ENCODE measurements around the gene RAB11B.
"Not testable (repeated sequence)": the region's sequence is repeated elsewhere in the genome, so short reads cannot be mapped to it uniquely, and the experiment has no call there.

The RAB11B gene

DNA sequence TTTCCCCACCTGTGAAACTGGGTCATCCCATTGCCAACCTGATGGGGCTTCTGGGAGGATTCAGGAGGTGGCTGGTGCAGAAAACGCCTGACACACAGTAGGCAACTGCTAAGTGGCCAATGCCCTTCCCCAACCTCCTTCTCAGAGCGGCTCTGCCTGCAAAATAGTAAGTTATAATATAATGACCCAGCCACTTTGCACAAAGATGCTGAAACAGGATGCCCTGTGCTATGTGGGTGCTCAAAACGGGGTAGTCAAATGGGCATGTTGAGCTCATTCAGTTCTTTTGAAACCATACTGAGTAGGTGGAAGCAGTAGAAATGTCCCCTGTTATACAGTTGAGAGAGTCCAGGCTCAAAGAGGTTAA is 23.5 kb downstream of the RAB11B start:
- no peak for DNase-seq (ENCODE audit: low read depth)
- H3K4me3 ChIP-seq (ENCODE audit: low read depth, low read length): peak overlapping the region; percentile 69
- TF ChIP-seq, protein P1, sequence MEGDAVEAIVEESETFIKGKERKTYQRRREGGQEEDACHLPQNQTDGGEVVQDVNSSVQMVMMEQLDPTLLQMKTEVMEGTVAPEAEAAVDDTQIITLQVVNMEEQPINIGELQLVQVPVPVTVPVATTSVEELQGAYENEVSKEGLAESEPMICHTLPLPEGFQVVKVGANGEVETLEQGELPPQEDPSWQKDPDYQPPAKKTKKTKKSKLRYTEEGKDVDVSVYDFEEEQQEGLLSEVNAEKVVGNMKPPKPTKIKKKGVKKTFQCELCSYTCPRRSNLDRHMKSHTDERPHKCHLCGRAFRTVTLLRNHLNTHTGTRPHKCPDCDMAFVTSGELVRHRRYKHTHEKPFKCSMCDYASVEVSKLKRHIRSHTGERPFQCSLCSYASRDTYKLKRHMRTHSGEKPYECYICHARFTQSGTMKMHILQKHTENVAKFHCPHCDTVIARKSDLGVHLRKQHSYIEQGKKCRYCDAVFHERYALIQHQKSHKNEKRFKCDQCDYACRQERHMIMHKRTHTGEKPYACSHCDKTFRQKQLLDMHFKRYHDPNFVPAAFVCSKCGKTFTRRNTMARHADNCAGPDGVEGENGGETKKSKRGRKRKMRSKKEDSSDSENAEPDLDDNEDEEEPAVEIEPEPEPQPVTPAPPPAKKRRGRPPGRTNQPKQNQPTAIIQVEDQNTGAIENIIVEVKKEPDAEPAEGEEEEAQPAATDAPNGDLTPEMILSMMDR (IDR thresholded peaks at IDR 0.05; ENCODE audit: control insufficient read depth, extremely low read depth, insufficient read depth): no peak

DNA sequence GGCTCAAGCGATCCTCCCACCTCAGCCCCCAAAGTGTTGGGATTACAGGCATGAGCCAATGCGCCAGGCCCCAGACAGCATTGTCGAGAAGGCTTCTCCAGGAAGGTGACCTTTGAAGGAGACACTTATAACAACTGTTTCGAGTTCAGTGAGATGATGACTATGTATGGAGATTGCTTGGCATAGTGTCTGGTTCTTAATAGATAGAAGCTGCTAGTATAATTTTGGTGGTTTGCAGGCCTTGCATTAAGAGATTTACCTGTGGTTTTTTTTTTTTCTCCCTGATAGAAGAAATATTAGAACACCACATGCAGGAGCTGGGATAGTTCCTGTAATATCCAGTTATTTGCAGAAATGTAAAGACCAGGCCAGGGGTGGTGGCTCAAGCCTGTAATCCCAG is 26.6 kb downstream of the RAB11B start:
- TF ChIP-seq, protein P1 (IDR thresholded peaks at IDR 0.05; ENCODE audit: control insufficient read depth, extremely low read depth, insufficient read depth): no peak

DNA sequence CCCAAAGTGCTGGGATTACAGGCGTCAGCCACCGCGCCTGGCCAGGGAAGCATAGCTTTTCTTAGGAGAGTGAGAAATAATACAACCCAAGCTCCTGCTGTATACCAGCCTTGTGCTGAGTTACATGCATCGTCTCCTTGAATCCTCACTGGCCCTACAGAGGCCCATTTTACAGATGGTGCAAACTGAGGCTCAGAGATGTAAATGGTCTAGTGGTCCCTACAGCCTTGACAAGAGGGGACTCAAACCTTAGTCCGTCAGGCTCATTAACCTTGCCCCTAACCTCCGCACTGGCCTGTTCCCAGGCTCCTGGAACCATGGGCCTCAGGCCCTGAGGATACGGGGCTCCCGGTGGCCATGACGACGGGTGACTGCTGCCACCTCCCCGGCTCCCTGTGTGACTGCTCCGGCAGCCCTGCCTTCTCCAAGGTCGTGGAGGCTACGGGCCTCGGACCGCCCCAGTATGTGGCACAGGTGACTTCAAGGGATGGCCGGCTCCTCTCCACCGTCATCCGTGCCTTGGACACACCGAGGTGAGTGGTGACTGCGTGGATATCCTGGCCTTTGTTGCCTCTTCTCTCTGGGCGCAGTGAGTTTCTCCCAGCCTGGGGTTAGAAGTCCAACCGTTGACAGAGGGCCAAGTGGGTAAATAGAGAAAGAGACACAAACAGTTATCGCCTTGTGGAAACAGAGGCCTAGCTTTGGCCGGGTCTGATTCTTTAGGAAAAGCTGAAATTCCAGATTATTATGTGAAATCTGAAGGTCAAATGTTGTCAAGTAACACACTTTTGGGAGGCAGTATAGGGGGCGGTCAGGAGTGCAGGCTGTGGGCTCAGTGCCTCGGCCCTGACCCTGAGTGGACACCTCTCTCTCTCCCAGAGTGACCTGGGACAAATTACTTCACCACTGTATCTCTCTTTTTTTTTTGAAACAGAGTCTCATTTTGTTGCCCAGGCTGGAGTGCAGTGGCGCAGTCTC is 31.6 kb downstream of the RAB11B start:
- no peak for DNase-seq (ENCODE audit: low read depth)
- TF ChIP-seq, protein P1 (IDR thresholded peaks at IDR 0.05; ENCODE audit: control insufficient read depth, extremely low read depth, insufficient read depth): no peak
- no peak overlapping the region for H3K4me3 ChIP-seq (ENCODE audit: low read depth, low read length)

More for the DNA sequence above, 26.6 kb downstream of the RAB11B start:
- no peak overlapping the region for H3K4me3 ChIP-seq (ENCODE audit: low read depth, low read length)
- DNase-seq (ENCODE audit: low read depth): no peak

DNA sequence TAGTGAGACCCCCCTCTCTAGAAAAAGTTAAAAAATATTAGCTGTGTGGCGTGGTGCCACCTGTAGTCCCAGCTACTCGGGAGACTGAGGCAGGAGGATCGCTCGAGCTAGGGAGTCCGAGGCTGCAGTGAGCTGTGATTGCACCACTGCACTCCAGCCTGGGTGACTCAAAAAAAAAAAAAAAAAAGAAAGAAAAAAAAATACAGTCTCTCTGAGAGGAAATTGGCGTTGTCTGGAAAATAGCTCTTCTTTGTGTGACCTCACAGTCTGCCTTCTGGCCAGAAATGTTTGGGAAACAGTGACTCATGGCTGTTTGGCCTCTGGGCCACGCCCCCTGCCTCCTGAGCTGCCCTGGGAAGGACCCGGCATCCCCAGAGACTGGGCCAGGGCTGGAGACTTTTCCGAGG is 33.7 kb downstream of the RAB11B start:
- peak; percentile 65 for DNase-seq (ENCODE audit: low read depth)
- no peak overlapping the region for H3K4me3 ChIP-seq (ENCODE audit: low read depth, low read length)
- TF ChIP-seq, protein P1 (IDR thresholded peaks at IDR 0.05; ENCODE audit: control insufficient read depth, extremely low read depth, insufficient read depth): no peak

DNA sequence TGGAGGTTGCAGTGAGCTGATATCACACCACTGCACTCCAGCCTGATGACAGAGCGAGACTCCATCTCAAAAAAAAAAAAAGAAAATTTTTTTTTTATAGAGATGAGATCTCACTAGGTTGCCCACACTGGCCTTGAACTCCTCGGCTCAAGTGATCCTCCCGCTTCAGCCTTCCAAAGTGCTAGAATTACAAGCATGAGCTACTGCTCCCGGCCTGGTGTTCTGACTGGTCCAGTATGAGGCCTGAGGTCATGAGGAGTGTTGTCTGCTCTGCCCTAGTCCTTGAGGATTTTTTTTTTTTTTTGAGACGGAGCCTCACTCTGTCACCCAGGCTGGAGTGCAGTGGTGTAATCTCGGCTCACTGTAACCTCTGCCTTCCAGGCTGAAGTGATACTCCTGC is 35.2 kb downstream of the RAB11B start:
- not testable (repeated sequence) for DNase-seq (ENCODE audit: low read depth); H3K4me3 ChIP-seq (ENCODE audit: low read depth, low read length)

DNA sequence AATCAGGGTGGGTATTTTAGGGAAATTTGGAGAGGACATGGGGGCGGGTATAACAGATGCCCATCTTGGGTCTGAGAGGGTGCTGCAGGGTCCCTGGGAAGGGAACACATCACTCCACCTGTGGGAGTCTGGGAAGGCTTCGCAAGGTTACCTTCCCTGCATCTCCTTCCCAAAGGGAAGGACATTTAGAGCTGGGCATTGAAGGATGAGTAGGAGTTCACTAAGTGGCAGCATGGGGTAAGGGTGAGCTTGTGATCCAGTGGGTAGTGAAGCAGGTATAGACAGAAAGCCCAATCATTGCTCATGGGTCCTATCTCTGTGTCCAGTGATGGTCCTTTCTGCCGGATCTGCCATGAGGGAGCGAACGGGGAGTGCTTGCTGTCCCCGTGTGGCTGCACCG is 36.1 kb downstream of the RAB11B start:
- H3K4me3 ChIP-seq (ENCODE audit: low read depth, low read length): no peak overlapping the region
- TF ChIP-seq, protein P1 (IDR thresholded peaks at IDR 0.05; ENCODE audit: control insufficient read depth, extremely low read depth, insufficient read depth): no peak
- no peak for DNase-seq (ENCODE audit: low read depth)

DNA sequence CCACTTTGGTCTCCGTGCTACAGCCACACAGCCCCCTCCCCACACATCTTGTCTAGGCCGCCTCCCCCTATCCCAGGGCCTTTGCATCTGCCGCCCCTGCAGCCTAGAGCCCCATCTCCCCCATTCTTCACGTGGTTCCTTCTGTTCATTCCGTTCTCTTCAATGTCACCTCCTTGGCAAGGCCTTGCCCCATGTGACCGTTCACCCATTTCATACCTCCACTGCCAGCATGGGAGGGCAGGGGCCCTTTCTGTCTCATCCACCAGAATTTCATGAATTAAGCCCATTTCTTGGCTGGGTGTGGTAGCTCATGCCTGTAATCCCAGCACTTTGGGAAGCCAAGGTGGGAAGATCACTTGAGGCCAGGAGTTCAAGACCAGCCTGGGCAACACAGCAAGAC is 38.9 kb downstream of the RAB11B start:
- TF ChIP-seq, protein P1 (IDR thresholded peaks at IDR 0.05; ENCODE audit: control insufficient read depth, extremely low read depth, insufficient read depth): no peak
- no peak overlapping the region for H3K4me3 ChIP-seq (ENCODE audit: low read depth, low read length)
- no peak for DNase-seq (ENCODE audit: low read depth)
